ENCODE results near the gene MPO. TPM values are rescaled to one million over a fixed set of nuclear protein-coding genes. Genes with fewer than 3 reads are reported as not detected.

Gene MPO
- polyA plus RNA-seq, 4 donors, result 0.12 to 1.1 TPM; not detected in 2

- Histone ChIP-seq H3K4me1 (ENCODE audit: control insufficient read depth in 3 of 3, insufficient read depth in 2 of 3, low read depth in 1 of 3, low read length in 2 of 3) (no peaks in the 10 kb centered on the region), H3K27ac (ENCODE audit: low read depth in 1 of 3, low read length in 2 of 3) (no peak overlapping the region), H3K36me3 (ENCODE audit: control insufficient read depth in 3 of 3, insufficient read depth in 2 of 3, low read depth in 1 of 3, low read length in 3 of 3) (no peaks in the 10 kb centered on the region), H3K27me3 (ENCODE audit: control insufficient read depth in 3 of 3, insufficient read depth in 3 of 3, low read length in 3 of 3) (peaks cover 0 to 30% (median 0%) of the 10 kb centered on the region in 3 donors), H3K9me3 (ENCODE audit: control insufficient read depth in 2 of 2, insufficient read depth in 1 of 2, low read depth in 1 of 2, low read length in 1 of 2) (no peaks in the 10 kb centered on the region), H3K4me3 (ENCODE audit: low read depth in 1 of 3, low read length in 3 of 3) (no peak overlapping the region)
- DNase-seq (no peak), FAIRE-seq (no peak)
- 87 to 91% (median 90%) methylated on average over 3 of the region's 3 CpGs for WGBS, 3 donors
Observed at GRCh38 chr17:58285422-58285810, 4.7 kb upstream of the MPO start.

- WGBS, 3 donors, result 51 to 75% (median 66%) methylated on average over 6 of the region's 6 CpGs
- H3K9me3 ChIP-seq (ENCODE audit: control insufficient read depth in 2 of 2, insufficient read depth in 1 of 2, low read depth in 1 of 2, low read length in 1 of 2), result no peaks in the 10 kb centered on the region
- FAIRE-seq, result no peak
- no peaks in the 10 kb centered on the region for H3K4me1 ChIP-seq (ENCODE audit: control insufficient read depth in 3 of 3, insufficient read depth in 2 of 3, low read depth in 1 of 3, low read length in 2 of 3)
- H3K27ac ChIP-seq (ENCODE audit: low read depth in 1 of 3, low read length in 2 of 3), result no peak overlapping the region
- H3K4me3 ChIP-seq (ENCODE audit: low read depth in 1 of 3, low read length in 3 of 3), result no peak overlapping the region
- no peak for DNase-seq
- no peaks in the 10 kb centered on the region for H3K36me3 ChIP-seq (ENCODE audit: control insufficient read depth in 3 of 3, insufficient read depth in 2 of 3, low read depth in 1 of 3, low read length in 3 of 3)
- H3K27me3 ChIP-seq (ENCODE audit: control insufficient read depth in 3 of 3, insufficient read depth in 3 of 3, low read length in 3 of 3), result peaks cover 0 to 36% (median 2%) of the 10 kb centered on the region in 3 donors
Observed at GRCh38 chr17:58284613-58285421, 4.1 kb upstream of the MPO start.

- FAIRE-seq (no peak), DNase-seq (no peak)
- H3K27me3 ChIP-seq (ENCODE audit: control insufficient read depth in 3 of 3, insufficient read depth in 3 of 3, low read length in 3 of 3), result peaks cover 0 to 44% (median 4%) of the 10 kb centered on the region in 3 donors
- 75 to 77% (median 75%) methylated on average over 12 of the region's 12 CpGs for WGBS, 3 donors
- no peaks in the 10 kb centered on the region for H3K36me3 ChIP-seq (ENCODE audit: control insufficient read depth in 3 of 3, insufficient read depth in 2 of 3, low read depth in 1 of 3, low read length in 3 of 3)
- no peaks in the 10 kb centered on the region for H3K9me3 ChIP-seq (ENCODE audit: control insufficient read depth in 2 of 2, insufficient read depth in 1 of 2, low read depth in 1 of 2, low read length in 1 of 2)
- peaks cover 0 to 5% (median 0%) of the 10 kb centered on the region in 3 donors for H3K4me1 ChIP-seq (ENCODE audit: control insufficient read depth in 3 of 3, insufficient read depth in 2 of 3, low read depth in 1 of 3, low read length in 2 of 3)
- no peak overlapping the region for H3K4me3 ChIP-seq (ENCODE audit: low read depth in 1 of 3, low read length in 3 of 3)
- no peak overlapping the region for H3K27ac ChIP-seq (ENCODE audit: low read depth in 1 of 3, low read length in 2 of 3)
Observed at GRCh38 chr17:58283674-58284612, 3.2 kb upstream of the MPO start.

GRCh38 chr17:58282442-58282841, 1.7 kb upstream of the MPO start:
- H3K27me3 ChIP-seq (ENCODE audit: control insufficient read depth in 3 of 3, insufficient read depth in 3 of 3, low read length in 3 of 3), result peaks cover 2 to 55% (median 4%) of the 10 kb centered on the region in 3 donors
- no peaks in the 10 kb centered on the region for H3K36me3 ChIP-seq (ENCODE audit: control insufficient read depth in 3 of 3, insufficient read depth in 2 of 3, low read depth in 1 of 3, low read length in 3 of 3)
- DNase-seq (no peak), FAIRE-seq (no peak)
- no peak overlapping the region for H3K4me3 ChIP-seq (ENCODE audit: low read depth in 1 of 3, low read length in 3 of 3)
- peaks cover 0 to 5% (median 0%) of the 10 kb centered on the region in 3 donors for H3K4me1 ChIP-seq (ENCODE audit: control insufficient read depth in 3 of 3, insufficient read depth in 2 of 3, low read depth in 1 of 3, low read length in 2 of 3)
- H3K27ac ChIP-seq (ENCODE audit: low read depth in 1 of 3, low read length in 2 of 3), result no peak overlapping the region
- WGBS, 3 donors, result 84 to 89% (median 87%) methylated on average over 6 of the region's 6 CpGs
- H3K9me3 ChIP-seq (ENCODE audit: control insufficient read depth in 2 of 2, insufficient read depth in 1 of 2, low read depth in 1 of 2, low read length in 1 of 2), result no peaks in the 10 kb centered on the region

GRCh38 chr17:58281511-58282011, 826 bp upstream of the MPO start:
- H3K36me3 ChIP-seq (ENCODE audit: control insufficient read depth in 3 of 3, insufficient read depth in 2 of 3, low read depth in 1 of 3, low read length in 3 of 3), result no peaks in the 10 kb centered on the region
- DNase-seq, result no peak
- no peaks in the 10 kb centered on the region for H3K9me3 ChIP-seq (ENCODE audit: control insufficient read depth in 2 of 2, insufficient read depth in 1 of 2, low read depth in 1 of 2, low read length in 1 of 2)
- WGBS, 3 donors, result 36 to 55% (median 44%) methylated on average over 2 of the region's 2 CpGs
- FAIRE-seq, result no peak
- peaks cover 2 to 55% (median 4%) of the 10 kb centered on the region in 3 donors for H3K27me3 ChIP-seq (ENCODE audit: control insufficient read depth in 3 of 3, insufficient read depth in 3 of 3, low read length in 3 of 3)
- no peak overlapping the region for H3K4me3 ChIP-seq (ENCODE audit: low read depth in 1 of 3, low read length in 3 of 3)
- H3K4me1 ChIP-seq (ENCODE audit: control insufficient read depth in 3 of 3, insufficient read depth in 2 of 3, low read depth in 1 of 3, low read length in 2 of 3), result peaks cover 0 to 5% (median 0%) of the 10 kb centered on the region in 3 donors
- no peak overlapping the region for H3K27ac ChIP-seq (ENCODE audit: low read depth in 1 of 3, low read length in 2 of 3)

GRCh38 chr17:58279736-58280479, 827 bp downstream of the MPO start:
- Histone ChIP-seq H3K27me3 (ENCODE audit: control insufficient read depth in 3 of 3, insufficient read depth in 3 of 3, low read length in 3 of 3) (peaks cover 2 to 55% (median 4%) of the 10 kb centered on the region in 3 donors), H3K4me3 (ENCODE audit: low read depth in 1 of 3, low read length in 3 of 3) (no peak overlapping the region), H3K36me3 (ENCODE audit: control insufficient read depth in 3 of 3, insufficient read depth in 2 of 3, low read depth in 1 of 3, low read length in 3 of 3) (no peaks in the 10 kb centered on the region), H3K27ac (ENCODE audit: low read depth in 1 of 3, low read length in 2 of 3) (no peak overlapping the region), H3K9me3 (ENCODE audit: control insufficient read depth in 2 of 2, insufficient read depth in 1 of 2, low read depth in 1 of 2, low read length in 1 of 2) (no peaks in the 10 kb centered on the region), H3K4me1 (ENCODE audit: control insufficient read depth in 3 of 3, insufficient read depth in 2 of 3, low read depth in 1 of 3, low read length in 2 of 3) (peaks cover 0 to 5% (median 0%) of the 10 kb centered on the region in 3 donors)
- FAIRE-seq (no peak), DNase-seq (no peak)
- WGBS, 3 donors, result 70 to 73% (median 72%) methylated on average over 16 of the region's 16 CpGs

GRCh38 chr17:58279016-58279711, 1.6 kb downstream of the MPO start:
- WGBS, 3 donors, result 17 to 29% (median 21%) methylated on average over 35 to 60 of the region's 60 CpGs
- H3K9me3 ChIP-seq (ENCODE audit: control insufficient read depth in 2 of 2, insufficient read depth in 1 of 2, low read depth in 1 of 2, low read length in 1 of 2), result no peaks in the 10 kb centered on the region
- H3K27me3 ChIP-seq (ENCODE audit: control insufficient read depth in 3 of 3, insufficient read depth in 3 of 3, low read length in 3 of 3), result peaks cover 2 to 51% (median 4%) of the 10 kb centered on the region in 3 donors
- FAIRE-seq, result no peak
- peak; percentile 4 to 67 for DNase-seq
- no peaks in the 10 kb centered on the region for H3K36me3 ChIP-seq (ENCODE audit: control insufficient read depth in 3 of 3, insufficient read depth in 2 of 3, low read depth in 1 of 3, low read length in 3 of 3)
- H3K4me3 ChIP-seq (ENCODE audit: low read depth in 1 of 3, low read length in 3 of 3), result peak overlapping the region in 1 of 3 donors; percentile 15
- H3K27ac ChIP-seq (ENCODE audit: low read depth in 1 of 3, low read length in 2 of 3), result no peak overlapping the region
- H3K4me1 ChIP-seq (ENCODE audit: control insufficient read depth in 3 of 3, insufficient read depth in 2 of 3, low read depth in 1 of 3, low read length in 2 of 3), result peaks cover 0 to 5% (median 0%) of the 10 kb centered on the region in 3 donors
